ENCODE measurements around the gene PINLYP. TPM values are rescaled to one million over a fixed set of nuclear protein-coding genes. Genes with fewer than 3 reads are reported as not detected.

The PINLYP gene
- polyA plus RNA-seq, 1 donor (not counting 4 experiments of a cell fraction or from before 2014, with no cell fraction given) = 16.0 TPM

- dilution Hi-C loops (cut with MboI; ENCODE audit: extremely low pct_ligation_motif_present, low sequenced_read_pairs) = no loop called here
- Histone ChIP-seq H3K4me2 (ENCODE audit: control insufficient read depth, extremely low read depth, insufficient read depth, low read depth, low read length) (no peak overlapping the region), H4K20me1 (ENCODE audit: control insufficient read depth, extremely low read depth, insufficient read depth, low read length) (peaks cover 5% of the 10 kb centered on the region), H3K27ac (ENCODE audit: control insufficient read depth, insufficient read depth, low read length) (no peak overlapping the region), H3K4me1 (ENCODE audit: control insufficient read depth, extremely low read depth, insufficient read depth, low read length) (peaks cover 10% of the 10 kb centered on the region), H3K36me3 (ENCODE audit: control insufficient read depth in 2 of 2, extremely low read depth in 1 of 2, insufficient read depth in 2 of 2, low read length in 2 of 2) (peaks cover 17 to 34% of the 10 kb centered on the region in 2 experiments), H3K4me3 (ENCODE audit: control insufficient read depth in 2 of 3, extremely low read depth in 1 of 3, insufficient read depth in 2 of 3, low read depth in 1 of 3, low read length in 3 of 3) (no peak overlapping the region), H3K27me3 (ENCODE audit: control insufficient read depth, extremely low read depth, insufficient read depth, low read length) (no peaks in the 10 kb centered on the region), H3K9ac (ENCODE audit: control insufficient read depth, extremely low read depth, insufficient read depth, low read length) (no peak overlapping the region), H2AFZ (ENCODE audit: control insufficient read depth, low read length) (no peak overlapping the region), H3K79me2 (ENCODE audit: control insufficient read depth, insufficient read depth, low read length) (peaks cover 31% of the 10 kb centered on the region), H3K9me3 (ENCODE audit: control insufficient read depth, low read depth, low read length) (no peaks in the 10 kb centered on the region), H3K9me1 (ENCODE audit: control insufficient read depth, extremely low read depth, insufficient read depth, low read length) (no peaks in the 10 kb centered on the region)
- FAIRE-seq (no peak), DNase-seq (ENCODE audit: low read depth, low spot score) (no peak)
- no peak for TF ChIP-seq CTCF (optimal IDR thresholded peaks at IDR 0.05 in 1 of 3, IDR thresholded peaks at IDR 0.05 in 1 of 3, conservative IDR thresholded peaks at IDR 0.05 in 1 of 3; ENCODE audit: extremely low read depth in 1 of 3, insufficient read depth in 2 of 3, low read length in 3 of 3)
- no peak for TF ChIP-seq EZH2 (IDR thresholded peaks at IDR 0.05; ENCODE audit: low read length)
Observed at GRCh38 chr19:43589678-43590077, 14.1 kb downstream of the PINLYP start.

DNA sequence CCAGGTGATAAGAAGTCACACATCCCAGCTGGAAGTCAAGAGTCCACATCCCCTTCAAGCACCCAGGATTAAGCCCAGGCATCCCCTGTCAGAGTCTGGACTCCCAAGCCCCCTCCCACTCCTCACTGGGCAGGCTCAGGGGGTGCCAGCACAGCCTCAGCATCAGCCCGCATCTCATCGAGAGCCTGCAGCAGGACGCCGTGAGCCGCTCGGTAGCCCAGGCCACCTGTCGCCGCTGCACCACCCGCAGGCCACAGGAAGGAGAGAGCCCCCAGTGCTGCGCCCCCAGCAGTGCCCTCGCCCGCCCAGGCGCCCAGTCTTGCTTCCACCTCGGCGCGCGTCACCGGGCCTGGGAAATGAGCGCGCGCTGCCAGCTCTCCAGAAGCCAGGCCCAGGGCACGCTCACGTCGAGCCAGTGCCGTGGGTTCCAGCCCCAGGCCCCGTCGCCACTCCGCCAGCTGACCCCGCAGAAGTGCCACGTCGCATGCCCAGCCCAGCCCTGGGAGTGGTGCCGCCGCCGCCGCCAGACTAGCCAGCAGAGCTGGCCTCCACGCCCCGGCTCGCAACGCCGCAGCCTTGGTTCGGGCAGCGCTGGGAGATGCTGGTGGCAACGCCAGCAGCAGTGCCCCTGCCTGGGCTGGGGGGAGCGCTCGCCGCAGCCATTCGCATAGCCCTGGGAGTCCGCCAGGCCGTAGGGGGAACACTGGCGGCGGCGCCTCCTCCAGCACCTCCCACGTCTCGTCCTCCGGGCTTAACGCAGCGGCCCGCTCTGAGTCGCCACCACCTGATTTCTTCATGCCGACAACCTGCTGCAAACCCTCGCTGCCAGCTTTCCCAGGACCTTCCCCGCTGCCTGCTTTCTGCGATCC, 16.5 kb downstream of the PINLYP start:
- no peaks in the 10 kb centered on the region for H3K9me3 ChIP-seq (ENCODE audit: control insufficient read depth, low read depth, low read length)
- H4K20me1 ChIP-seq (ENCODE audit: control insufficient read depth, extremely low read depth, insufficient read depth, low read length) = peaks cover 5% of the 10 kb centered on the region
- no peak overlapping the region for H3K9ac ChIP-seq (ENCODE audit: control insufficient read depth, extremely low read depth, insufficient read depth, low read length)
- peaks cover 12 to 34% of the 10 kb centered on the region in 2 experiments for H3K36me3 ChIP-seq (ENCODE audit: control insufficient read depth in 2 of 2, extremely low read depth in 1 of 2, insufficient read depth in 2 of 2, low read length in 2 of 2)
- H3K79me2 ChIP-seq (ENCODE audit: control insufficient read depth, insufficient read depth, low read length) = peaks cover 48% of the 10 kb centered on the region
- H3K27me3 ChIP-seq (ENCODE audit: control insufficient read depth, extremely low read depth, insufficient read depth, low read length) = no peaks in the 10 kb centered on the region
- FAIRE-seq = no peak
- TF ChIP-seq EZH2 (IDR thresholded peaks at IDR 0.05; ENCODE audit: low read length) = no peak
- no peak for TF ChIP-seq CTCF (optimal IDR thresholded peaks at IDR 0.05 in 1 of 3, IDR thresholded peaks at IDR 0.05 in 1 of 3, conservative IDR thresholded peaks at IDR 0.05 in 1 of 3; ENCODE audit: extremely low read depth in 1 of 3, insufficient read depth in 2 of 3, low read length in 3 of 3)
- peaks cover 13% of the 10 kb centered on the region for H3K4me1 ChIP-seq (ENCODE audit: control insufficient read depth, extremely low read depth, insufficient read depth, low read length)
- H3K9me1 ChIP-seq (ENCODE audit: control insufficient read depth, extremely low read depth, insufficient read depth, low read length) = no peaks in the 10 kb centered on the region
- DNase-seq (ENCODE audit: low read depth, low spot score) = no peak
- H3K27ac ChIP-seq (ENCODE audit: control insufficient read depth, insufficient read depth, low read length) = no peak overlapping the region
- no peak overlapping the region for H3K4me3 ChIP-seq (ENCODE audit: control insufficient read depth in 2 of 3, extremely low read depth in 1 of 3, insufficient read depth in 2 of 3, low read depth in 1 of 3, low read length in 3 of 3)
- no peak overlapping the region for H3K4me2 ChIP-seq (ENCODE audit: control insufficient read depth, extremely low read depth, insufficient read depth, low read depth, low read length)
- dilution Hi-C loops (cut with MboI; ENCODE audit: extremely low pct_ligation_motif_present, low sequenced_read_pairs) = no loop called here
- H2AFZ ChIP-seq (ENCODE audit: control insufficient read depth, low read length) = no peak overlapping the region

Measured in keratinocyte (primary cell).